Measurements from ENCODE around the gene STK31. TPM values are rescaled to one million over a fixed set of nuclear protein-coding genes. Genes with fewer than 3 reads are reported as not detected.
"Not testable (repeated sequence)": the region's sequence is repeated elsewhere in the genome, so short reads cannot be mapped to it uniquely, and the experiment has no call there.

The STK31 gene
- total RNA-seq, 1 experiment from 2014 or later, result 38.9 TPM

GRCh38 chr7:23721456-23721855 lies 11.4 kb downstream of the STK31 start:
- Histone ChIP-seq H3K9me3 (no peaks in the 10 kb centered on the region), H3K27me3 (replicated peaks; ENCODE audit: control insufficient read depth, insufficient read depth, low read length) (no peaks in the 10 kb centered on the region), H3K4me1 (peaks cover 14% of the 10 kb centered on the region), H3K4me3 (ENCODE audit: low read depth, low read length) (no peak overlapping the region), H3K36me3 (ENCODE audit: control insufficient read depth, insufficient read depth, low read length) (no peaks in the 10 kb centered on the region)
- ChIA-PET POLR2A (no interaction called here), CTCF (no interaction called here)
- intact Hi-C loops (cut with micrococcal nuclease; ENCODE audit: unreplicated experiment), result no loop called here
- no peak overlapping the region for H3K27ac Mint-ChIP-seq (ENCODE audit: unreplicated experiment)
- H3K36me3 Mint-ChIP-seq (ENCODE audit: insufficient read depth, unreplicated experiment), result peaks cover 6% of the 10 kb centered on the region
- TF ChIP-seq, protein P1, sequence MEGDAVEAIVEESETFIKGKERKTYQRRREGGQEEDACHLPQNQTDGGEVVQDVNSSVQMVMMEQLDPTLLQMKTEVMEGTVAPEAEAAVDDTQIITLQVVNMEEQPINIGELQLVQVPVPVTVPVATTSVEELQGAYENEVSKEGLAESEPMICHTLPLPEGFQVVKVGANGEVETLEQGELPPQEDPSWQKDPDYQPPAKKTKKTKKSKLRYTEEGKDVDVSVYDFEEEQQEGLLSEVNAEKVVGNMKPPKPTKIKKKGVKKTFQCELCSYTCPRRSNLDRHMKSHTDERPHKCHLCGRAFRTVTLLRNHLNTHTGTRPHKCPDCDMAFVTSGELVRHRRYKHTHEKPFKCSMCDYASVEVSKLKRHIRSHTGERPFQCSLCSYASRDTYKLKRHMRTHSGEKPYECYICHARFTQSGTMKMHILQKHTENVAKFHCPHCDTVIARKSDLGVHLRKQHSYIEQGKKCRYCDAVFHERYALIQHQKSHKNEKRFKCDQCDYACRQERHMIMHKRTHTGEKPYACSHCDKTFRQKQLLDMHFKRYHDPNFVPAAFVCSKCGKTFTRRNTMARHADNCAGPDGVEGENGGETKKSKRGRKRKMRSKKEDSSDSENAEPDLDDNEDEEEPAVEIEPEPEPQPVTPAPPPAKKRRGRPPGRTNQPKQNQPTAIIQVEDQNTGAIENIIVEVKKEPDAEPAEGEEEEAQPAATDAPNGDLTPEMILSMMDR (IDR thresholded peaks at IDR 0.05; ENCODE audit: insufficient read depth in 1 of 2, low read depth in 1 of 2, low read length in 1 of 2, severe bottlenecking in 1 of 2, unreplicated experiment in 1 of 2), result no peak
- no TSS peak for BruUV-seq (replicated peaks)
- DNase-seq, result no peak
- H3K4me3 Mint-ChIP-seq (ENCODE audit: unreplicated experiment), result no peak overlapping the region
- peaks cover 20% of the 10 kb centered on the region for H3K4me1 Mint-ChIP-seq (ENCODE audit: low read depth, unreplicated experiment)
- no peaks in the 10 kb centered on the region for H3K27me3 Mint-ChIP-seq (ENCODE audit: insufficient read depth, unreplicated experiment)
- H3K9me3 Mint-ChIP-seq (ENCODE audit: unreplicated experiment), result no peaks in the 10 kb centered on the region

- H3K4me3 ChIP-seq (ENCODE audit: low read depth, low read length); CTCF ChIA-PET: not testable (repeated sequence)
Observed at GRCh38 chr7:23722587-23723216, 12.7 kb downstream of the STK31 start.

GRCh38 chr7:23724113-23724512 lies 14.1 kb downstream of the STK31 start:
- H3K9me3 Mint-ChIP-seq (ENCODE audit: unreplicated experiment); BruUV-seq (replicated peaks); H3K36me3 Mint-ChIP-seq (ENCODE audit: insufficient read depth, unreplicated experiment); H3K36me3 ChIP-seq (ENCODE audit: control insufficient read depth, insufficient read depth, low read length); H3K9me3 ChIP-seq; H3K4me3 ChIP-seq (ENCODE audit: low read depth, low read length); H3K27ac Mint-ChIP-seq (ENCODE audit: unreplicated experiment); CTCF ChIA-PET; intact Hi-C loops (cut with micrococcal nuclease; ENCODE audit: unreplicated experiment); H3K27me3 Mint-ChIP-seq (ENCODE audit: insufficient read depth, unreplicated experiment); H3K4me3 Mint-ChIP-seq (ENCODE audit: unreplicated experiment); H3K27me3 ChIP-seq (replicated peaks; ENCODE audit: control insufficient read depth, insufficient read depth, low read length); POLR2A ChIA-PET: not testable (repeated sequence)
- DNase-seq, result peak; percentile 31 to 46
- peaks cover 14% of the 10 kb centered on the region for H3K4me1 ChIP-seq
- H3K4me1 Mint-ChIP-seq (ENCODE audit: low read depth, unreplicated experiment), result peaks cover 20% of the 10 kb centered on the region

More at GRCh38 chr7:23722587-23723216, 12.7 kb downstream of the STK31 start:
- H3K27ac Mint-ChIP-seq (ENCODE audit: unreplicated experiment); H3K36me3 ChIP-seq (ENCODE audit: control insufficient read depth, insufficient read depth, low read length); POLR2A ChIA-PET; H3K27me3 Mint-ChIP-seq (ENCODE audit: insufficient read depth, unreplicated experiment); H3K9me3 ChIP-seq; H3K36me3 Mint-ChIP-seq (ENCODE audit: insufficient read depth, unreplicated experiment); BruUV-seq (replicated peaks); H3K4me3 Mint-ChIP-seq (ENCODE audit: unreplicated experiment); DNase-seq; intact Hi-C loops (cut with micrococcal nuclease; ENCODE audit: unreplicated experiment); H3K27me3 ChIP-seq (replicated peaks; ENCODE audit: control insufficient read depth, insufficient read depth, low read length); H3K9me3 Mint-ChIP-seq (ENCODE audit: unreplicated experiment): not testable (repeated sequence)
- peaks cover 20% of the 10 kb centered on the region for H3K4me1 Mint-ChIP-seq (ENCODE audit: low read depth, unreplicated experiment)
- H3K4me1 ChIP-seq, result peaks cover 14% of the 10 kb centered on the region

- BruUV-seq (replicated peaks), result no TSS peak
- CTCF ChIA-PET, result no interaction called here
- POLR2A ChIA-PET, result no interaction called here
- H3K36me3 Mint-ChIP-seq (ENCODE audit: insufficient read depth, unreplicated experiment), result peaks cover 31% of the 10 kb centered on the region
- intact Hi-C loops (cut with micrococcal nuclease; ENCODE audit: unreplicated experiment), result no loop called here
- H3K9me3 Mint-ChIP-seq (ENCODE audit: unreplicated experiment), result peaks cover 29% of the 10 kb centered on the region
- H3K27ac Mint-ChIP-seq (ENCODE audit: unreplicated experiment), result no peak overlapping the region
- TF ChIP-seq, protein P1 (IDR thresholded peaks at IDR 0.05; ENCODE audit: insufficient read depth in 1 of 2, low read depth in 1 of 2, low read length in 1 of 2, severe bottlenecking in 1 of 2, unreplicated experiment in 1 of 2), result no peak
- Histone ChIP-seq H3K9me3 (peaks cover 9% of the 10 kb centered on the region), H3K4me3 (ENCODE audit: low read depth, low read length) (no peak overlapping the region), H3K36me3 (ENCODE audit: control insufficient read depth, insufficient read depth, low read length) (no peaks in the 10 kb centered on the region), H3K27me3 (replicated peaks; ENCODE audit: control insufficient read depth, insufficient read depth, low read length) (no peaks in the 10 kb centered on the region), H3K4me1 (no peaks in the 10 kb centered on the region)
- H3K4me1 Mint-ChIP-seq (ENCODE audit: low read depth, unreplicated experiment), result no peaks in the 10 kb centered on the region
- H3K27me3 Mint-ChIP-seq (ENCODE audit: insufficient read depth, unreplicated experiment), result no peaks in the 10 kb centered on the region
- no peak overlapping the region for H3K4me3 Mint-ChIP-seq (ENCODE audit: unreplicated experiment)
- no peak for DNase-seq
Observed at GRCh38 chr7:23742051-23742450, 32.0 kb downstream of the STK31 start.
